SK-N-SH treated with all-trans-retinoic acid at 6 μM for 48 hours (cell line): Measurements from ENCODE around the gene KNSTRN.

ENCODE experiments used
- ATAC-seq: fragments of 200-7000 bp; cut with Tn5 transposase; 3 replicates; pipeline ENCODE4 v1.9.1; 2020; ENCODE audit warnings: mild to moderate bottlenecking, moderate library complexity
- BACH2 ChIP-seq: fragments of 250-450 bp; sonication (Bioruptor Pico); IDR thresholded peaks from 2 replicates; pipeline ENCODE4 v1.9.0; 2021; ENCODE audit warnings: mild to moderate bottlenecking, borderline replicate concordance
- ESRRG ChIP-seq: fragments of 250-450 bp; sonication (Bioruptor Pico); IDR thresholded peaks from 2 replicates; pipeline ENCODE4 v1.6.1; 2021; ENCODE audit warnings: mild to moderate bottlenecking
- GLIS3 ChIP-seq: fragments of 250-450 bp; sonication (Bioruptor Pico); IDR thresholded peaks from 2 replicates; pipeline ENCODE4 v1.5.0; 2020; ENCODE audit warnings: mild to moderate bottlenecking, moderate library complexity
- ISL1 ChIP-seq: fragments of 250-450 bp; sonication (Bioruptor Pico); IDR thresholded peaks from 2 replicates; pipeline ENCODE4 v2.1.2; 2022; ENCODE audit warnings: mild to moderate bottlenecking, moderate library complexity
- OSR1 ChIP-seq: fragments of 250-450 bp; sonication (Bioruptor Pico); IDR thresholded peaks from 2 replicates; pipeline ENCODE4 v1.8.0; 2022; ENCODE audit warnings: moderate library complexity, mild to moderate bottlenecking, inconsistent platforms
- PPARA ChIP-seq: fragments of 250-450 bp; sonication (Bioruptor Pico); IDR thresholded peaks from 2 replicates; pipeline ENCODE4 v1.5.0; 2020; ENCODE audit warnings: mild to moderate bottlenecking, borderline replicate concordance
- SNAI2 ChIP-seq: fragments of 250-450 bp; sonication (Bioruptor Pico); IDR thresholded peaks from 2 replicates; pipeline ENCODE4 v1.5.0; 2020; ENCODE audit warnings: mild to moderate bottlenecking, moderate library complexity
- TCF4 ChIP-seq: fragments of 250-450 bp; sonication (Bioruptor Pico); IDR thresholded peaks from 2 replicates; pipeline ENCODE4 v1.8.0; 2021; ENCODE audit warnings: mild to moderate bottlenecking, moderate library complexity, borderline replicate concordance
- TOX ChIP-seq: fragments of 250-450 bp; sonication (Bioruptor Pico); IDR thresholded peaks from 2 replicates; pipeline ENCODE4 v1.8.0; 2021; ENCODE audit warnings: mild to moderate bottlenecking, moderate library complexity, borderline replicate concordance
- ZC3H10 ChIP-seq: fragments of 250-450 bp; sonication (Bioruptor Pico); IDR thresholded peaks from 2 replicates; pipeline ENCODE4 v1.5.1; 2021; ENCODE audit warnings: mild to moderate bottlenecking, moderate library complexity
- ZFP3 ChIP-seq: fragments of 250-450 bp; sonication (Bioruptor Pico); IDR thresholded peaks from 2 replicates; pipeline ENCODE4 v1.5.0; 2020; ENCODE audit warnings: mild to moderate bottlenecking, moderate library complexity
- ZFP30 ChIP-seq: fragments of 450-650 bp; formaldehyde crosslinking; IDR thresholded peaks from 2 replicates; pipeline ENCODE4 v1.5.0; 2022; ENCODE audit warnings: mild to moderate bottlenecking, moderate library complexity
- ZNF70 ChIP-seq: fragments of 450-650 bp; formaldehyde crosslinking; IDR thresholded peaks from 2 replicates; pipeline ENCODE4 v1.5.0; 2020; ENCODE audit warnings: mild to moderate bottlenecking, moderate library complexity
- ZNF8 ChIP-seq: fragments of 450-650 bp; formaldehyde crosslinking; IDR thresholded peaks from 2 replicates; pipeline ENCODE4 v1.5.0; 2020; ENCODE audit warnings: mild to moderate bottlenecking, moderate library complexity
- TF ChIP-seq, protein P1 (sequence below): fragments of 250-450 bp; sonication (Bioruptor Pico); IDR thresholded peaks from 2 replicates; pipeline ENCODE4 v1.5.1; 2021; ENCODE audit warnings: mild to moderate bottlenecking, moderate library complexity
- TF ChIP-seq, protein P2 (sequence below): fragments of 250-450 bp; sonication (Bioruptor Pico); IDR thresholded peaks from 2 replicates; pipeline ENCODE4 v1.5.0; 2020; ENCODE audit warnings: mild to moderate bottlenecking, moderate library complexity
- TF ChIP-seq, protein P3 (sequence below): fragments of 250-450 bp; sonication (Bioruptor Pico); IDR thresholded peaks from 2 replicates; pipeline ENCODE4 v1.8.0; 2021; ENCODE audit warnings: low read depth, mild to moderate bottlenecking, moderate library complexity, borderline replicate concordance

KNSTRN gene

DNA sequence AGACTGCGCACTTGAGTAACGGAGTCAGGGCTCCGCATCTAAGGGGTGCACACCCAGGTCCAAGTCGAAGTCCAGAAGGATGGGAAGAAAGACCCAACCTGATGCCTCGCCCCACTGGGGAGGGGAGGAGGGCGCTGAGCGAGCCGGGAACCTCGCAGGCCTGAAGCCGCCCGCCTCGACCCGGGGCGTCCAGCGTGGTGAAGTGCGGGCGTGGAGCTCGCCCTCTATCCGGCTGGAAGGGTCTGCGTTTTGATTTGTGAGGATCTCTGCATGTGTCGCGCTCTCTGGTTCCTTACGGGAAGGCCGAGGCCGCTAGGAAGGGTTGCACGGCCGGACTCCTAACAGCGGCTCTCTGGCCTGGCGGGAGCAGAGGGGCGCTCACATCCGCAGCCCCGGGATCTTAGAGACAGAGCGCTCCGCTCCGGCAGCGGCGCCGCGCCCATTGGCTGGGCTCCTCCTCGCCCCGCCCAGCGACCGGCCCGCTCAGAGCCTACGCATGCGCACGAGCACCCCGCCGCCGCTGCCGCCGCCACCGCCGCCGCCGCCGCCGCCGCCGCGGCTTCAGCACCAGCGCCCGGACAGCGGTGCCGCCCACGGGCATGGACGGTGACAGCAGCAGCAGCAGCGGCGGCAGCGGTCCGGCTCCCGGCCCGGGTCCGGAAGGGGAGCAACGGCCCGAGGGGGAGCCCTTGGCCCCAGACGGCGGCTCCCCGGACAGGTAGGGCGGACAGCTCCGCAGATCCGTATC, 24.6 kb upstream of the KNSTRN start, which contains the start of gene DISP2:
Gene DISP2 (plus strand): TSS at position 497 of the 748 bp plus-strand sequence. CDS start 103 bp downstream, at position 600.
- 0 out of 2 replicates have a peak, but pooled peaks have one; percentile 66 for TF ChIP-seq SNAI2 (CRISPR knock-in tag)
- TF ChIP-seq ZFP30 (CRISPR knock-in tag) = no peak
- no peak for TF ChIP-seq ZFP3 (CRISPR knock-in tag)
- TF ChIP-seq, protein P1, sequence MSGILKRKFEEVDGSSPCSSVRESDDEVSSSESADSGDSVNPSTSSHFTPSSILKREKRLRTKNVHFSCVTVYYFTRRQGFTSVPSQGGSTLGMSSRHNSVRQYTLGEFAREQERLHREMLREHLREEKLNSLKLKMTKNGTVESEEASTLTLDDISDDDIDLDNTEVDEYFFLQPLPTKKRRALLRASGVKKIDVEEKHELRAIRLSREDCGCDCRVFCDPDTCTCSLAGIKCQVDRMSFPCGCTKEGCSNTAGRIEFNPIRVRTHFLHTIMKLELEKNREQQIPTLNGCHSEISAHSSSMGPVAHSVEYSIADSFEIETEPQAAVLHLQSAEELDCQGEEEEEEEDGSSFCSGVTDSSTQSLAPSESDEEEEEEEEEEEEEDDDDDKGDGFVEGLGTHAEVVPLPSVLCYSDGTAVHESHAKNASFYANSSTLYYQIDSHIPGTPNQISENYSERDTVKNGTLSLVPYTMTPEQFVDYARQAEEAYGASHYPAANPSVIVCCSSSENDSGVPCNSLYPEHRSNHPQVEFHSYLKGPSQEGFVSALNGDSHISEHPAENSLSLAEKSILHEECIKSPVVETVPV (CRISPR knock-in tag) = no peak
- no peak for TF ChIP-seq GLIS3 (CRISPR knock-in tag)
- peak; percentile 14; the same call in 1 of the 2 replicates for TF ChIP-seq ZNF70 (CRISPR knock-in tag)
- TF ChIP-seq ISL1 (CRISPR knock-in tag) = no peak
- ATAC-seq = peak; percentile 87

DNA sequence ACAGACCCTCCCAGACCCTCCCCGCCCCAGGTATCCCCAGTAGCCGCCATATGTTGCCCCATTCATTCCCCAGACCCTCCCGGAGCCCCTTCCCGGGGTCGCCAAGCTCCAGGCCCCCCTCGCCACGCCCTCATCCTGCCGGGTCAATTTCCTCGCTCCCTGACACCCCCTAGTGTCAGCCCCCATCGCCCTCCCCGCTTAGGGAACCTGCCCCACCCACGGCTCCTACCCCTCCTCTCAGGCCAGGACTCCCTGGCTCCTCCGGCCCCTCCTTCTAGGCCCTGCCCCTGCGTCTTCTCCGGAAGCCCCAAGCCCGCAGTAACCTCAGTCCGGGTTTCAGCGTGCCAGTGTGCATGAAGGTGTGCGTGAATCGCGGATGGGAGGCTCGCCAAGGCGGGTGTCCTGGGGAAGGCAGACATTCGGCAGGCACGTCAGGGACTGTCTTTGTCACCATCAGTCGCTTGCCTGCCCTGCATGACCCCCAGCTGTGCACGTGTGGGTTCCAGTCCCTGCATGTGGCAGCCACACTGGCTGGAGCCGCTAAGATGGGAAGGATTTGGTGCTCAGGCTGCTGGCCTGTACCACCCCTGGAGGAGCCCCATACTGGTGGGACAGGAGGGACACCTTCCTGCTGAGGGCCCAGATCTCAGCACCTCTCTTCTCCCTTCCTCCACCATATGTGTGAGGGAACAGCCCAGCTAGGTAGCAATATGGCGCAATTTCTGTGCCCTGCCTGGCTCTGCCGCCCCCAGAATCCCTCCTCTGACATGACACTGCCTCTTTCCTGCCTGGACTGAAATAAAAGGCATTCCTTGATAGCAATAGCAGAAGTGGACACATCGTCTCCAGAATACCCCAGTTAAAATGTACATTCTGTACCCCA, 23.8 kb upstream of the KNSTRN start:
- ATAC-seq = no peak
- TF ChIP-seq, protein P2, sequence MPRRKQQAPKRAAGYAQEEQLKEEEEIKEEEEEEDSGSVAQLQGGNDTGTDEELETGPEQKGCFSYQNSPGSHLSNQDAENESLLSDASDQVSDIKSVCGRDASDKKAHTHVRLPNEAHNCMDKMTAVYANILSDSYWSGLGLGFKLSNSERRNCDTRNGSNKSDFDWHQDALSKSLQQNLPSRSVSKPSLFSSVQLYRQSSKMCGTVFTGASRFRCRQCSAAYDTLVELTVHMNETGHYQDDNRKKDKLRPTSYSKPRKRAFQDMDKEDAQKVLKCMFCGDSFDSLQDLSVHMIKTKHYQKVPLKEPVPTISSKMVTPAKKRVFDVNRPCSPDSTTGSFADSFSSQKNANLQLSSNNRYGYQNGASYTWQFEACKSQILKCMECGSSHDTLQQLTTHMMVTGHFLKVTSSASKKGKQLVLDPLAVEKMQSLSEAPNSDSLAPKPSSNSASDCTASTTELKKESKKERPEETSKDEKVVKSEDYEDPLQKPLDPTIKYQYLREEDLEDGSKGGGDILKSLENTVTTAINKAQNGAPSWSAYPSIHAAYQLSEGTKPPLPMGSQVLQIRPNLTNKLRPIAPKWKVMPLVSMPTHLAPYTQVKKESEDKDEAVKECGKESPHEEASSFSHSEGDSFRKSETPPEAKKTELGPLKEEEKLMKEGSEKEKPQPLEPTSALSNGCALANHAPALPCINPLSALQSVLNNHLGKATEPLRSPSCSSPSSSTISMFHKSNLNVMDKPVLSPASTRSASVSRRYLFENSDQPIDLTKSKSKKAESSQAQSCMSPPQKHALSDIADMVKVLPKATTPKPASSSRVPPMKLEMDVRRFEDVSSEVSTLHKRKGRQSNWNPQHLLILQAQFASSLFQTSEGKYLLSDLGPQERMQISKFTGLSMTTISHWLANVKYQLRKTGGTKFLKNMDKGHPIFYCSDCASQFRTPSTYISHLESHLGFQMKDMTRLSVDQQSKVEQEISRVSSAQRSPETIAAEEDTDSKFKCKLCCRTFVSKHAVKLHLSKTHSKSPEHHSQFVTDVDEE = no peak

DNA sequence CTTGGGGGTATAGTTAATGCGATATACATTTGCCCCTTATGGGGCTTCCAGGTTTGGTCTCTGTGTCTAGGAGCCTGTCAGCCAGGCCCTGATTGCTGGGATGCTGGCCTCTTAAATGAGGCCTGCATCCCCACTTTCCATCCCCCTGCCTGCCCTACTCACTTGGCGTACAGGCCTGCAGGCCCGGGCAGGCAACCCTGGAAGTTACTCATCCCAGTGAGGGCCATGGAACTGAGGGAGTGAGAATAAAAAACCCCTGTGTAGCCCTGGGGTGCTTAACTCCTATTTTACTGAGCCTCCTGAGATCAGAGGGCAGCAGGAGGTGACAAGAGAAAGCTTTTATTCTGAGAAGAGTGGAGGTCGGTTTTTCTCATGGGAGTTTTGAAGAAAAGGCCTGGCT, 22.5 kb upstream of the KNSTRN start:
- ATAC-seq = no peak
- TF ChIP-seq, protein P1 (CRISPR knock-in tag) = no peak
- TF ChIP-seq PPARA (no peak), BACH2 (CRISPR knock-in tag) (no peak), TOX (CRISPR knock-in tag) (no peak)

DNA sequence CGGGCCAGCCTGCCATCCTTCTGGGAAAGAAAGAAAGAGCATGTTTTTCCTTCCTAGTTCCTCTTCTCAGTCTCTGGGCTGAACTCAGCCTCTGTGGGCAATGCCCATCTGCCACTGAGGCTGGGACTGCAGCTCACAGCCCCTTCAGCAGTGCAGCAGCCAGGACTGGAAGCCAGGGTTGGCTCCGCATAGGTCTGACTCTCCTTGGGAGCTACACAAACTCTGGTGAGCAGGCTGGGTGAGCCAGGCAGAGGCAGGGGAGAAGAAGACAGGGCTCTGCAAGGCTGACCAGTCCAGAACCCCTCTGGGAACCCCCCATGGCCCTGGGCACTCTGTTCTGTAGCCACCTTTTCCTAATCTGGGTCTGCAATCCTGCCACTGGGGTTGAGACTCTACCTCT, 20.9 kb upstream of the KNSTRN start:
- no peak for ATAC-seq
- TF ChIP-seq, protein P1 (CRISPR knock-in tag) = no peak
- TF ChIP-seq TCF4 (CRISPR knock-in tag) (no peak), BACH2 (CRISPR knock-in tag) (no peak)

DNA sequence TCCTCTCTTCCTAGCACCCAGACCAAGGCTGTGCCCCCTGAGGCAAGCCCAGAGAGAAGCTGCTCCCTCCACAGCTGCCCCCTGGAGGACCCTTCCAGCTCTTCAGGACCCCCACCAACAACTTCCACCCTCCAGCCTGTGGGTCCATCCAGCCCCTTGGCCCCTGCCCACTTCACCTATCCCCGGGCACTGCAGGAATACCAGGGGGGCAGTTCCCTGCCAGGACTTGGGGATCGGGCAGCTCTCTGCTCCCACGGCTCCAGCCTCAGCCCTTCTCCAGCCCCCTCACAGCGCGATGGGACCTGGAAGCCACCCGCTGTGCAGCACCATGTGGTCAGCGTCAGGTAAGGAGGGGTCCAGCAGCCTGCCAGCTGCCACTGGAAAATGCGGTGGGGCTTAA, 18.9 kb upstream of the KNSTRN start:
- no peak for ATAC-seq
- TF ChIP-seq OSR1 (CRISPR knock-in tag) (no peak), SNAI2 (CRISPR knock-in tag) (no peak), ZC3H10 (no peak), ESRRG (CRISPR knock-in tag) (no peak), ZNF70 (CRISPR knock-in tag) (no peak), ZFP3 (CRISPR knock-in tag) (no peak), ZNF8 (CRISPR knock-in tag) (no peak), GLIS3 (CRISPR knock-in tag) (no peak), TOX (CRISPR knock-in tag) (no peak), BACH2 (CRISPR knock-in tag) (no peak), PPARA (no peak)
- TF ChIP-seq, protein P2 = no peak
- TF ChIP-seq, protein P3, sequence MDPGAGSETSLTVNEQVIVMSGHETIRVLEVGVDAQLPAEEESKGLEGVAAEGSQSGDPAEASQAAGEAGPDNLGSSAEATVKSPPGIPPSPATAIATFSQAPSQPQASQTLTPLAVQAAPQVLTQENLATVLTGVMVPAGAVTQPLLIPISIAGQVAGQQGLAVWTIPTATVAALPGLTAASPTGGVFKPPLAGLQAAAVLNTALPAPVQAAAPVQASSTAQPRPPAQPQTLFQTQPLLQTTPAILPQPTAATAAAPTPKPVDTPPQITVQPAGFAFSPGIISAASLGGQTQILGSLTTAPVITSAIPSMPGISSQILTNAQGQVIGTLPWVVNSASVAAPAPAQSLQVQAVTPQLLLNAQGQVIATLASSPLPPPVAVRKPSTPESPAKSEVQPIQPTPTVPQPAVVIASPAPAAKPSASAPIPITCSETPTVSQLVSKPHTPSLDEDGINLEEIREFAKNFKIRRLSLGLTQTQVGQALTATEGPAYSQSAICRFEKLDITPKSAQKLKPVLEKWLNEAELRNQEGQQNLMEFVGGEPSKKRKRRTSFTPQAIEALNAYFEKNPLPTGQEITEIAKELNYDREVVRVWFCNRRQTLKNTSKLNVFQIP (CRISPR knock-in tag) = no peak
